ENCODE data around the gene TMEM87B.
A peak's percentile ranks its signal among the peaks of the same experiment; 100 is the strongest.

- TF ChIP-seq CTCF (conservative IDR thresholded peaks at IDR 0.05; ENCODE audit: low read length), result peak; percentile 96
- no peak for TF ChIP-seq EZH2phosphoT487 (IDR thresholded peaks at IDR 0.05; ENCODE audit: borderline replicate concordance, low read depth, low read length)
Observed at GRCh38 chr2:112121682-112122254, 66.7 kb downstream of the TMEM87B start.

All from OCI-LY7 (cell line).